Skeletal muscle satellite cell (primary cell): ENCODE measurements around the gene FTSJ3.

Source experiments
- H3K27me3 ChIP-seq: 2 replicates; pipeline ENCODE4 v1.7.0; 2013; ENCODE audit warnings: low read length; ENCODE audit not compliant: control insufficient read depth, insufficient read depth
- H3K36me3 ChIP-seq: 2 replicates; pipeline ENCODE4 v1.7.0; 2013; ENCODE audit warnings: mild to moderate bottlenecking, control low read depth, low read length; ENCODE audit not compliant: insufficient read depth
- H3K4me1 ChIP-seq: 2 replicates; pipeline ENCODE4 v1.7.0; 2013; ENCODE audit warnings: low read length; ENCODE audit not compliant: control insufficient read depth, insufficient read depth
- H3K4me2 ChIP-seq: 2 replicates; pipeline ENCODE4 v1.7.0; 2013; ENCODE audit warnings: mild to moderate bottlenecking, low read length
- H3K4me3 ChIP-seq: 2 replicates; pipeline ENCODE4 v1.7.0; 2013; ENCODE audit warnings: low read length
- H3K9ac ChIP-seq: 2 replicates; pipeline ENCODE4 v1.7.0; 2013; ENCODE audit warnings: mild to moderate bottlenecking, low read depth, low read length, moderate library complexity
- H3K9me3 ChIP-seq: replicated peaks from 2 replicates; pipeline ENCODE4 v1.7.0; 2013; ENCODE audit warnings: mild to moderate bottlenecking, control low read depth, low read length

The FTSJ3 gene

GRCh38 chr17:63841350-63842172 lies 14.1 kb upstream of the FTSJ3 start:
- Histone ChIP-seq H3K4me3 (peak overlapping the region; percentile 93), H3K4me1 (peaks cover 50% of the 10 kb centered on the region), H3K4me2 (peak overlapping the region; percentile 99), H3K9me3 (no peaks in the 10 kb centered on the region), H3K9ac (peak overlapping the region; percentile 94), H3K36me3 (peaks cover 5% of the 10 kb centered on the region), H3K27me3 (no peaks in the 10 kb centered on the region)

- Histone ChIP-seq H3K27me3 (no peaks in the 10 kb centered on the region), H3K36me3 (peaks cover 8% of the 10 kb centered on the region), H3K4me1 (peaks cover 50% of the 10 kb centered on the region), H3K4me3 (peak overlapping the region; percentile 93), H3K9ac (peak overlapping the region; percentile 94), H3K4me2 (peak overlapping the region; percentile 99), H3K9me3 (no peaks in the 10 kb centered on the region)
These were observed 13.3 kb upstream of the FTSJ3 start for GRCh38 chr17:63840591-63841349.

DNA sequence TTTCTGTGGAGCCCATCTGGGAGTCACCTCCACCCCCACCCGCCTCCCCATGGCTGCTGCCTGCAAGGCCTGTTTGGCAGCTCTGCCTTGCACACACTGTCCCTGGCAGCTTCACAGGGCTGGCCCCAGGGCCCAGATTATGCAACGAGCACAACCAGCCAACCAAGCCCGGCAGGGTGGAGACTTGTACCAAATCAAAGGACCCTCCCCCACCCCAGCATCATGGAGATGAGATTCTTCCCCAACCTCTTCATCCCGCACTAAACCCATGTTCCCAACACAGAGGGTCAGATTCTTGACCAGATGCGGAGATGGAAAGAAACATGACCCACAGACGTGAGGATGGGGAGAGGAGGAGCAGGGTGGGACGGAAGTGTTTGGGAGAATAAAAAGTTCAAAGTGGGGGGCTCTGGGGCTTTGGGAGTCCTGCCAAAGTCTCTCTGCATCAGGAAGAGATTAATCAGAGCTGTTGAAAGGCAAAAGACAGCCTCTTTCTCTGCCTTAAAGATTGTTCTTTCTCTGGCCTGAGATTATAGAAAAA lies 11.2 kb upstream of the FTSJ3 start:
- Histone ChIP-seq H3K4me3 (peak overlapping the region; percentile 7), H3K36me3 (peaks cover 24% of the 10 kb centered on the region), H3K4me2 (peak overlapping the region; percentile 72), H3K27me3 (no peaks in the 10 kb centered on the region), H3K4me1 (peaks cover 43% of the 10 kb centered on the region), H3K9ac (peak overlapping the region; percentile 45), H3K9me3 (no peaks in the 10 kb centered on the region)

DNA sequence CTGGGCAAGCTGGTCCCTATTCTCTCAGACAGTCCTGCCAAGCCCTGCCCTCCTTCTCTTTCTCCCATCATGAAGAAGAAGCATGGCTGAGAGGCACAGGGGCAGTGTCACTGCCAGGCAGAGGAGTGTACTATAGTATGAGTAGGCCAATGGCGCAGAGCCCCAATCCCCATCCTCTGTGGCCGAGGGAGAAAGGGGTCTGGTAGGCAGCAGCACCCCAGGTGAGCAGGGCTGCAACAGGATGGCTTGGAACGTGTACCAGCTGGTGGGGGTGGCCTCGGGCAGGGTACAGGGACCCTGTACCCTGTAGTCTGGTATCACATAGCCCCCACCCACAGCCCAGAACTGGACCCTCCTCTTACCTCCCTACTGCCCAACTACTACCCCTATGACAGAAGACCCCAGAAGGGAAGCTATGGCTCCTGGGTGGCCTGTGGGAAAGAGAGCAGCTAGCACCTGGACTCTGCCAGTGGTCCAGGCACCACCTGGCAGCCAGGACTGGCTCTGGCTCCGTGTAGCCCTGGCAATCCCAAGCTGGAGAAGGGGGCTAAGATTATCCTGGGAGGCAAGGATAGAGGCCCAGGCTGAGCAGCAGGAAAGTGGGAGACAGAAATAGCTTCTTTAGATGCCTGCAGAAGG lies 10.6 kb upstream of the FTSJ3 start:
- H3K9ac ChIP-seq: peak overlapping the region; percentile 45
- H3K4me3 ChIP-seq: peak overlapping the region; percentile 7
- peaks cover 30% of the 10 kb centered on the region for H3K36me3 ChIP-seq
- H3K4me1 ChIP-seq: peaks cover 38% of the 10 kb centered on the region
- H3K4me2 ChIP-seq: peak overlapping the region; percentile 72
- H3K27me3 ChIP-seq: no peaks in the 10 kb centered on the region
- no peaks in the 10 kb centered on the region for H3K9me3 ChIP-seq

DNA sequence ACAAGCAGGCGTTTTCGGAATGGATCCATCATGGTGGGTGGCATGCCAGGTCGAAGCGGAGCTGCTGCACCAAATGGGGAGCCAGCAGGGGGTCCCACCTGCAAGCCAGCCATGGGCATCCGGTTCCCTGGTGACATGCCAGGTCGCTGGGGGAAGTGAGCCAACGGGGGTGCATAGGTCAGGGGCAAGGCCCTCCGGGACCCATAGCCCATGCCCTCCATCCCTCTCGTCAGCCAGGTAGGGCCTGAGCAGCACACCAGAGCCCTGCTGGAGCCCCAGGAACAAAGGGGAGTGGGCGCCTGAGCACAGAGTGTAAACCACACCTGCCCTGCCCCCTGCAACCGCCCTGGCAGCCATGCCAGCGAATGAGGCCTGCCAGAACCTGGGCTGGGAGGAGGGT lies 10.0 kb upstream of the FTSJ3 start:
- Histone ChIP-seq H3K4me2 (no peak overlapping the region), H3K27me3 (no peaks in the 10 kb centered on the region), H3K4me3 (no peak overlapping the region), H3K4me1 (peaks cover 37% of the 10 kb centered on the region), H3K9me3 (no peaks in the 10 kb centered on the region), H3K36me3 (peaks cover 36% of the 10 kb centered on the region), H3K9ac (no peak overlapping the region)

GRCh38 chr17:63836811-63837210 lies 9.3 kb upstream of the FTSJ3 start:
- peaks cover 43% of the 10 kb centered on the region for H3K36me3 ChIP-seq
- H3K27me3 ChIP-seq: no peaks in the 10 kb centered on the region
- H3K4me3 ChIP-seq: no peak overlapping the region
- no peak overlapping the region for H3K4me2 ChIP-seq
- H3K9ac ChIP-seq: no peak overlapping the region
- peaks cover 37% of the 10 kb centered on the region for H3K4me1 ChIP-seq
- no peaks in the 10 kb centered on the region for H3K9me3 ChIP-seq

GRCh38 chr17:63835167-63835720 lies 7.8 kb upstream of the FTSJ3 start:
- no peak overlapping the region for H3K4me2 ChIP-seq
- peaks cover 58% of the 10 kb centered on the region for H3K36me3 ChIP-seq
- no peaks in the 10 kb centered on the region for H3K9me3 ChIP-seq
- H3K27me3 ChIP-seq: no peaks in the 10 kb centered on the region
- H3K9ac ChIP-seq: no peak overlapping the region
- no peak overlapping the region for H3K4me3 ChIP-seq
- peaks cover 25% of the 10 kb centered on the region for H3K4me1 ChIP-seq

DNA sequence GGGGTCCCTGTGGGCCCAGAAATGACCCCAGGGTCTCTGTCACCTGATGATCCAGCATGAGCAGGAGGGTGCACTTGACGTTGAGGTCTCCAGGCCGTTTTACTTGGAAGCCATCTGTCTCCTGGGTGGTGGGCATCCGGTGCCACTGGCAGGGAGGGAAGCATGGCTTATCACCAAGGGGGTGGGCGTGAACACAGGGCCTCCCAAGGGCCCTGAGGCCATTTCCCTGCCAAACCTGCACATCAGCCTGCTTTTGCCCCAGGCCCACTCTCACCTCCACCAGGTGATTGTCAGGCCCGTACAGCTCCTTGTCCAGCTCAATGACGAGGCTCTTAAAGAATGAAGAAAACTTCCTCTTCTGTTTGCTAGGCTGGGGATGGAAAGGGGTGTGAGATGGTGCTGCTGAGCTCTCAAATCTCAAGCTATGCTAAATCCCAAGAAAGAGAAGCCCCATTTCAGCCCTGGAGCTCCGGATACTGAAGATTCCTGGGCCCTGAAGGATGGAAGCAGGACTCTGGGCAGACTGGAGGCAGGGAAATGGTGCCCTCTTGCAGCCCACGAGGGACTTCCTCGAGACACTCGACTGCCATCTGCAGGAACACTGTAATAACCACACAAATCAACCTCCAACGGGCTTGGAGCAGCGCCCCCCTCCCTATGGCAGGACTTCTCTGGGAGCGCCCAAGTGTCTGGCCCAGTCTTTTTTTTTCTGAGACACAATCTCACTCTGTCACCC lies 7.1 kb upstream of the FTSJ3 start:
- Histone ChIP-seq H3K36me3 (peaks cover 65% of the 10 kb centered on the region), H3K4me1 (peaks cover 19% of the 10 kb centered on the region), H3K4me2 (no peak overlapping the region), H3K4me3 (no peak overlapping the region), H3K9me3 (no peaks in the 10 kb centered on the region), H3K27me3 (no peaks in the 10 kb centered on the region), H3K9ac (no peak overlapping the region)

DNA sequence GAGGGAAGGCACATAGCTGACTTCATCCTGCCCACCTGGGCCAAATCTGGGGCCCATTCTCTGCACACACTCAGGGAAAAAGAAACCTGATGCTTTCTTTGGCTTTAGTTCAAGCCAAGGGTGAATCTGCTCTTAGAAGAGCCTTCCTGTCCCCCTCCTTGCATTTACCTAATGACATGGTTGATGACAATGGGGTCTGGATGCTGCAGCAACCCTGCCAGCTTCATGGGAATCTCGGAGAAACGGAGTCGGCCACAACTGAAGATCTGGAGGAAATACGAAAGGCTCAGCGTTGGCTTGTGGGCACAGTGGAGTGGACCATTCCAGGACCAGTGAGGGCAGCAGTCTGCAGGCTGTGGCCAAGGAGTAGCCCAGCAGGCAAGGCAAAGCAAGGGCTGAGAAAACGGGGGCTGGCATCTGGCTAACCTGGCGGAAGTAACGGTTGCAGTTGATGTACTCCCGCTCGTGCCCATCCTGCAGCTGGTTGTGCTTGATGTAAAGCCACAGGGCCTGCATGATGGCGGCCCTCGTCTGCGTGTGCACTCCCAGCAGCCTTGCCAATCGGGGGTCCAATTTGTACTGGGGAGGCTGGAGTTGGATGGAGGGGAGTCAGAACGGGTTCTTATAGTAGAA lies 6.4 kb upstream of the FTSJ3 start:
- Histone ChIP-seq H3K36me3 (peaks cover 72% of the 10 kb centered on the region), H3K4me2 (no peak overlapping the region), H3K27me3 (no peaks in the 10 kb centered on the region), H3K9me3 (no peaks in the 10 kb centered on the region), H3K4me1 (peaks cover 18% of the 10 kb centered on the region), H3K4me3 (no peak overlapping the region), H3K9ac (no peak overlapping the region)

DNA sequence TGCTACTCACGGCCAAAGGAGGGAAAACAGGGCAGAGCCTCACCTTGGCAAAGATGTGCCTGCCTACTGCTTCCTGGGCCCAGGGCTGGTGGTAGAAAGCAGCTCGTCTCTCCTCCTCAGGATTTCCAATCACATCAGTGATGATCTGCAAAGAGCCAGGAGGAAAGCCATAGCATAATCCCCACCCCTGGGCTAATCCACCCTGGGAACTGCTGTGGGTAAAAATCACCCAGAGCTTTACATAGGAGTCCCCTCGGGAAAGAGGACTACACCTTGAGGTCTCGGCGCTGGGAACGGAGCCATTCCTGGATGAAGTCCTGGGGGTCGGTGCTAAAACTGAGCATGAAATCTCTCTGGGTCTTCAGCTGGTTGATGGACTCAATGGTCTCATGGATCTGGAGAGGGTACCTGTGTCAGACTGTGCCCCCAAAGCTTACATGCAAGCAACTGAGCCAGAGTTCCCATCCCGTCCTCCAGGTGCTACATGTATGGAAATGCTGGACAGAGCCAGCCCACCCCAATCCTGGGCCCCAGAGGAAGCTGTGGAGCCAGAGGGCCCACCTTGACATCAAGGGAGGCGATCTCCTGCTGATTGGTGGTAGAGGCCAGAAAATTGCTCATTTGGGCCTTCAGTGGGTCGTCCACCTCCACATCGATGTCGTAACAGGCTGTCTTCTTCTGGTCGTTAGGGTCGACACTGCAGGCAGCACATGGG lies 5.7 kb upstream of the FTSJ3 start:
- Histone ChIP-seq H3K4me1 (peaks cover 18% of the 10 kb centered on the region), H3K4me3 (no peak overlapping the region), H3K4me2 (no peak overlapping the region), H3K27me3 (no peaks in the 10 kb centered on the region), H3K9me3 (no peaks in the 10 kb centered on the region), H3K9ac (no peak overlapping the region), H3K36me3 (peaks cover 74% of the 10 kb centered on the region)
